IMR-90 (cell line): Measurements from ENCODE around the gene ANKRD45. TPM values are rescaled to one million over a fixed set of nuclear protein-coding genes. Genes with fewer than 3 reads are reported as not detected.
"Not testable (repeated sequence)": the region's sequence is repeated elsewhere in the genome, so short reads cannot be mapped to it uniquely, and the experiment has no call there.

Experiments
- ATAC-seq: fragments of 200-7000 bp; cut with Tn5 transposase; 2 replicates; pipeline ENCODE4 v1.9.1; 2020; ENCODE audit warnings: low read depth, mild to moderate bottlenecking, moderate library complexity
- BruUV-seq: library from RNA; stranded (reverse); fragments of 400-500 nt; replicated peaks from 2 replicates; lab custom pipeline; 2021; lab: Mats Ljungman, UMichigan
- CTCF ChIA-PET: fragments of 300-600 bp; formaldehyde crosslinking; extraction: SDS; loops from one replicate; lab custom pipeline; 2021; ENCODE audit warnings: antibody characterized with exemption; lab: Yijun Ruan, JAX
- POLR2A ChIA-PET: fragments of 300-600 bp; sonication (Branson Sonifier 250); formaldehyde crosslinking; loops from one replicate; lab custom pipeline; 2022; ENCODE audit warnings: antibody characterized with exemption; ENCODE audit not compliant: unreplicated experiment; lab: Charles Lee
- DNase-seq: peaks from one replicate; pipeline ENCODE4 v3.0.0; 2013
- H2AFZ ChIP-seq: replicated peaks from 2 replicates; pipeline ENCODE3; 2013; ENCODE audit warnings: low read length, mild to moderate bottlenecking; ENCODE audit not compliant: poor library complexity
- H2AK5ac ChIP-seq: 2 replicates; pipeline ENCODE4 v1.6.1; 2013; ENCODE audit warnings: low read depth, low read length, inconsistent platforms
- H2AK9ac ChIP-seq: replicated peaks from 2 replicates; pipeline ENCODE3; 2013; ENCODE audit warnings: mild to moderate bottlenecking, low read depth, low read length, moderate library complexity; ENCODE audit not compliant: poor library complexity
- H2BK120ac ChIP-seq: 2 replicates; pipeline ENCODE4 v1.6.1; 2013; ENCODE audit warnings: low read depth, low read length, inconsistent platforms
- H2BK15ac ChIP-seq: 3 replicates; pipeline ENCODE4 v1.6.1; 2013; ENCODE audit warnings: low read depth, low read length, inconsistent platforms
- H2BK20ac ChIP-seq: 2 replicates; pipeline ENCODE4 v1.6.1; 2013; ENCODE audit warnings: low read depth, mild to moderate bottlenecking, inconsistent platforms, low read length, moderate library complexity
- H2BK5ac ChIP-seq: 2 replicates; pipeline ENCODE4 v1.6.1; 2013; ENCODE audit warnings: mild to moderate bottlenecking, low read depth, low read length, inconsistent platforms; ENCODE audit not compliant: poor library complexity, severe bottlenecking
- H3K14ac ChIP-seq: replicated peaks from 2 replicates; pipeline ENCODE4 v1.6.1; 2013; ENCODE audit warnings: low read depth, low read length, inconsistent platforms
- H3K18ac ChIP-seq: 2 replicates; pipeline ENCODE4 v1.6.1; 2013; ENCODE audit warnings: low read depth, low read length, control low read depth
- H3K23ac ChIP-seq: 2 replicates; pipeline ENCODE4 v1.6.1; 2013; ENCODE audit warnings: low read depth, low read length, inconsistent platforms
- H3K27ac ChIP-seq: 2 replicates; pipeline ENCODE4 v1.5.1; 2013; ENCODE audit warnings: mild to moderate bottlenecking, control low read depth, low read length; ENCODE audit not compliant: insufficient read depth
- H3K27me3 ChIP-seq: 2 replicates; pipeline ENCODE4 v1.6.1; 2013; ENCODE audit warnings: low read length; ENCODE audit not compliant: control insufficient read depth, insufficient read depth
- H3K36me3 ChIP-seq: 2 replicates; pipeline ENCODE4 v1.6.1; 2013; ENCODE audit warnings: low read length, mixed read lengths; ENCODE audit not compliant: control insufficient read depth, insufficient read depth
- H3K4ac ChIP-seq: 2 replicates; pipeline ENCODE4 v1.6.1; 2013; ENCODE audit warnings: low read depth, low read length, inconsistent platforms
- H3K4me1 ChIP-seq: 2 replicates; pipeline ENCODE4 v1.6.1; 2013; ENCODE audit warnings: low read length, mixed read lengths; ENCODE audit not compliant: control insufficient read depth, insufficient read depth
- H3K4me2 ChIP-seq: 2 replicates; pipeline ENCODE4 v1.6.1; 2013; ENCODE audit warnings: low read depth, mild to moderate bottlenecking, control low read depth, low read length, moderate library complexity
- H3K4me3 ChIP-seq: 2 replicates; pipeline ENCODE4 v1.5.1; 2013; ENCODE audit warnings: low read depth, mild to moderate bottlenecking, control low read depth, low read length, moderate library complexity; ENCODE audit not compliant: insufficient read depth
- H3K56ac ChIP-seq: 2 replicates; pipeline ENCODE4 v1.6.1; 2013; ENCODE audit warnings: low read length, inconsistent platforms; ENCODE audit not compliant: insufficient read depth; ENCODE audit errors: extremely low read depth
- H3K79me1 ChIP-seq, 2 experiments: 2 replicates each; pipeline ENCODE4 v1.6.1; 2013; ENCODE audit warnings: low read length in 2 of 2, inconsistent platforms in 1 of 2, low read depth in 1 of 2
- H3K9ac ChIP-seq: 2 replicates; pipeline ENCODE4 v1.6.1; 2013; ENCODE audit warnings: low read depth, low read length, control low read depth
- H3K9me1 ChIP-seq: 2 replicates; pipeline ENCODE4 v1.6.1; 2013; ENCODE audit warnings: low read length, inconsistent platforms; ENCODE audit not compliant: insufficient read depth
- H3K9me3 ChIP-seq: 2 replicates; pipeline ENCODE4 v1.6.1; 2013; ENCODE audit warnings: low read length; ENCODE audit not compliant: control insufficient read depth, insufficient read depth
- H4K20me1 ChIP-seq: 2 replicates; pipeline ENCODE4 v1.6.1; 2013; ENCODE audit warnings: low read length, inconsistent platforms; ENCODE audit not compliant: insufficient read depth
- H4K5ac ChIP-seq: 2 replicates; pipeline ENCODE4 v1.6.1; 2013; ENCODE audit warnings: mild to moderate bottlenecking, low read depth, low read length, control low read depth
- H4K8ac ChIP-seq, 2 experiments: 2 replicates each; pipeline ENCODE4 v1.6.1; 2013; ENCODE audit warnings: low read depth in 2 of 2, low read length in 2 of 2, control low read depth in 1 of 2, inconsistent platforms in 1 of 2
- H4K91ac ChIP-seq: 2 replicates; pipeline ENCODE4 v1.6.1; 2013; ENCODE audit warnings: low read depth, low read length, inconsistent platforms; ENCODE audit not compliant: insufficient read depth
- MAZ ChIP-seq: IDR thresholded peaks from 2 replicates; pipeline ENCODE4 v1.6.1; 2012; ENCODE audit warnings: low read depth, mild to moderate bottlenecking, low read length, improper control_type of control experiment, moderate library complexity, borderline replicate concordance
- POLR2A ChIP-seq: IDR thresholded peaks from 2 replicates; pipeline ENCODE4 v1.6.1; 2012; ENCODE audit warnings: mild to moderate bottlenecking, low read depth, low read length
- WGBS, 2 experiments: methylation state at CpG; one replicate each; pipeline versions ENCODE4 v1.1.5 to v1.1.7; 2013; ENCODE audit warnings: missing lambda C conversion rate in 2 of 2; ENCODE audit not compliant: insufficient read length in 1 of 2; ENCODE audit errors: extremely low coverage in 2 of 2; 5-methylcytosine and 5-hydroxymethylcytosine counted together
- dilution Hi-C: fragments of 300-500 bp; cut with HindIII; formaldehyde crosslinking; loops from one replicate; pipeline ENCODE4 v1.14.3; 2018; ENCODE audit warnings: low sequenced_read_pairs; ENCODE audit not compliant: unreplicated experiment
- in situ Hi-C: fragments of 300-500 bp; cut with MboI; formaldehyde crosslinking; loops from 3 replicates; pipeline ENCODE4 v1.14.3; 2019; ENCODE audit warnings: low sequenced_read_pairs, inconsistent platforms, mixed read lengths
- intact Hi-C: fragments of 100-400 bp; cut with micrococcal nuclease; formaldehyde crosslinking; loops from 2 replicates; pipeline ENCODE4 v1.10.0; 2022
- polyA plus RNA-seq, 3 experiments: library from polyadenylated mRNA; depleted of rRNA; stranded (reverse); fragments of >200 nt; gene quantifications; 2 replicates each; pipeline ENCODE4 v1.2.3, GENCODE V29; 2012; ENCODE audit warnings: low replicate concordance in 1 of 3
- total RNA-seq: library from RNA; depleted of rRNA; stranded (reverse); fragments of >200 nt; gene quantifications from 2 replicates; pipeline ENCODE4 v1.2.3, GENCODE V29; 2012

The ANKRD45 gene
- total and polyA plus RNA-seq, 2 of the 4 experiments (the other 2 are of a cell fraction) = under 0.01 TPM; not detected in 1

GRCh38 chr1:173646656-173647055, 23.0 kb downstream of the ANKRD45 start:
- Histone ChIP-seq H3K9me3 (no peaks in the 10 kb centered on the region), H2AK5ac (no peak overlapping the region), H3K4ac (no peak overlapping the region), H4K8ac (no peak overlapping the region), H3K14ac (no peak overlapping the region), H2BK15ac (no peak overlapping the region), H3K27me3 (no peaks in the 10 kb centered on the region), H2BK5ac (no peak overlapping the region), H3K4me2 (no peak overlapping the region), H3K23ac (no peak overlapping the region), H3K4me3 (no peak overlapping the region), H2AFZ (no peak overlapping the region), H3K9ac (no peak overlapping the region), H3K27ac (no peak overlapping the region), H3K9me1 (no peaks in the 10 kb centered on the region), H2AK9ac (no peak overlapping the region), H3K4me1 (no peaks in the 10 kb centered on the region), H3K56ac (no peak overlapping the region), H4K20me1 (no peaks in the 10 kb centered on the region), H2BK120ac (no peak overlapping the region), H4K91ac (no peak overlapping the region), H3K36me3 (no peaks in the 10 kb centered on the region), H3K79me1 (no peaks in the 10 kb centered on the region), H4K5ac (no peak overlapping the region), H3K18ac (no peak overlapping the region), H2BK20ac (no peak overlapping the region)
- DNase-seq (no peak), ATAC-seq (no peak)
- BruUV-seq = no TSS peak
- intact Hi-C loops = no loop called here
- ChIA-PET POLR2A (no interaction called here), CTCF (no interaction called here)
- dilution Hi-C loops = no loop called here
- TF ChIP-seq POLR2A (no peak), MAZ (no peak)
- in situ Hi-C loops = no loop called here
- WGBS, 2 experiments = no CpG with 5 or more reads among the region's 3 CpGs

- H3K27me3 ChIP-seq, H3K18ac ChIP-seq, H3K79me1 ChIP-seq, H3K9me3 ChIP-seq, H2AFZ ChIP-seq, H3K4me1 ChIP-seq, H4K91ac ChIP-seq, H3K9ac ChIP-seq, H3K23ac ChIP-seq, H2BK15ac ChIP-seq, in situ Hi-C loops, H4K5ac ChIP-seq, H2AK5ac ChIP-seq, H3K4me2 ChIP-seq, H2AK9ac ChIP-seq, BruUV-seq, H3K14ac ChIP-seq, dilution Hi-C loops, H3K36me3 ChIP-seq, H2BK120ac ChIP-seq, H4K20me1 ChIP-seq, POLR2A ChIA-PET, intact Hi-C loops, H3K4me3 ChIP-seq, H3K9me1 ChIP-seq, H3K56ac ChIP-seq, H2BK20ac ChIP-seq, H3K27ac ChIP-seq, H3K4ac ChIP-seq: not testable (repeated sequence)
- Histone ChIP-seq H4K8ac (peak overlapping the region in 1 of 2 experiments; percentile 13; a peak in 1 of 4 replicates), H2BK5ac (peak overlapping the region; percentile 65)
- peak; percentile 7 for DNase-seq
- ATAC-seq = 0 out of 2 replicates have a peak, but pooled peaks have one; percentile 29
- CTCF ChIA-PET = interaction anchor here (0.6 kb wide), 2 partner anchors 18 to 23 kb away, joined by 3 to 5 read pairs; no protein-coding TSS in a partner anchor
- 83% methylated on average over 2 of the region's 4 CpGs; no CpG with 5 or more reads in 1 of the 2 experiments for WGBS, 2 experiments
These were observed 27.1 kb downstream of the ANKRD45 start for GRCh38 chr1:173642450-173643139.
